ENCODE data around the gene MYO16. TPM values are rescaled to one million over a fixed set of nuclear protein-coding genes. Genes with fewer than 3 reads are reported as not detected.

The MYO16 gene
- total RNA-seq, 1 experiment from 2014 or later: 0.05 TPM

GRCh38 chr13:108915634-108916512 lies 286.5 kb downstream of the MYO16 start:
- DNase-seq (ENCODE audit: low read depth in 1 of 2, low spot score in 2 of 2): peak; percentile 94 to 95
- H3K27me3 ChIP-seq (replicated peaks): no peaks in the 10 kb centered on the region
- peaks cover 31% of the 10 kb centered on the region for H3K4me1 ChIP-seq (replicated peaks)
- no peaks in the 10 kb centered on the region for H3K9me3 ChIP-seq (replicated peaks)
- no peaks in the 10 kb centered on the region for H3K36me3 ChIP-seq
- peak overlapping the region; percentile 8; the same call in 1 of the 2 replicates for H3K4me3 ChIP-seq
- H3K27ac ChIP-seq: peak overlapping the region; percentile 70

- H3K9me3 ChIP-seq (replicated peaks): no peaks in the 10 kb centered on the region
- no peak overlapping the region for H3K4me3 ChIP-seq
- no peak overlapping the region for H3K27ac ChIP-seq
- H3K27me3 ChIP-seq (replicated peaks): no peaks in the 10 kb centered on the region
- H3K4me1 ChIP-seq (replicated peaks): peaks cover 31% of the 10 kb centered on the region
- DNase-seq (ENCODE audit: low read depth in 1 of 2, low spot score in 2 of 2): peak in 1 of 2 experiments; percentile 31
- no peaks in the 10 kb centered on the region for H3K36me3 ChIP-seq
These were observed 288.2 kb downstream of the MYO16 start for GRCh38 chr13:108917581-108917980.

- Histone ChIP-seq H3K27ac (no peak overlapping the region), H3K4me3 (no peak overlapping the region), H3K4me1 (replicated peaks) (peaks cover 31% of the 10 kb centered on the region), H3K27me3 (replicated peaks) (no peaks in the 10 kb centered on the region), H3K9me3 (replicated peaks) (no peaks in the 10 kb centered on the region), H3K36me3 (no peaks in the 10 kb centered on the region)
- peak in 1 of 2 experiments; percentile 46 for DNase-seq (ENCODE audit: low read depth in 1 of 2, low spot score in 2 of 2)
These were observed 289.9 kb downstream of the MYO16 start for GRCh38 chr13:108919036-108919907.

GRCh38 chr13:108920137-108920536 lies 290.7 kb downstream of the MYO16 start:
- Histone ChIP-seq H3K9me3 (replicated peaks) (no peaks in the 10 kb centered on the region), H3K27me3 (replicated peaks) (no peaks in the 10 kb centered on the region), H3K36me3 (no peaks in the 10 kb centered on the region), H3K4me1 (replicated peaks) (peaks cover 23% of the 10 kb centered on the region), H3K27ac (no peak overlapping the region), H3K4me3 (no peak overlapping the region)
- no peak for DNase-seq (ENCODE audit: low read depth in 1 of 2, low spot score in 2 of 2)

- no peaks in the 10 kb centered on the region for H3K36me3 ChIP-seq
- no peak for DNase-seq (ENCODE audit: low read depth in 1 of 2, low spot score in 2 of 2)
- H3K4me3 ChIP-seq: no peak overlapping the region
- H3K27me3 ChIP-seq (replicated peaks): no peaks in the 10 kb centered on the region
- H3K27ac ChIP-seq: no peak overlapping the region
- H3K4me1 ChIP-seq (replicated peaks): peaks cover 12% of the 10 kb centered on the region
- H3K9me3 ChIP-seq (replicated peaks): no peaks in the 10 kb centered on the region
These were observed 291.8 kb downstream of the MYO16 start for GRCh38 chr13:108921238-108921637.

- Histone ChIP-seq H3K27ac (no peak overlapping the region), H3K4me1 (replicated peaks) (peaks cover 9% of the 10 kb centered on the region), H3K4me3 (no peak overlapping the region), H3K36me3 (no peaks in the 10 kb centered on the region), H3K9me3 (replicated peaks) (no peaks in the 10 kb centered on the region), H3K27me3 (replicated peaks) (no peaks in the 10 kb centered on the region)
- DNase-seq (ENCODE audit: low read depth in 1 of 2, low spot score in 2 of 2): no peak
These were observed 292.7 kb downstream of the MYO16 start for GRCh38 chr13:108922108-108922507.

- H3K4me3 ChIP-seq: no peak overlapping the region
- H3K36me3 ChIP-seq: no peaks in the 10 kb centered on the region
- H3K27ac ChIP-seq: no peak overlapping the region
- no peak for DNase-seq (ENCODE audit: low read depth in 1 of 2, low spot score in 2 of 2)
- no peaks in the 10 kb centered on the region for H3K9me3 ChIP-seq (replicated peaks)
- H3K4me1 ChIP-seq (replicated peaks): peaks cover 9% of the 10 kb centered on the region
- H3K27me3 ChIP-seq (replicated peaks): no peaks in the 10 kb centered on the region
These were observed 294.1 kb downstream of the MYO16 start for GRCh38 chr13:108923386-108924047.

GRCh38 chr13:108924134-108924533 lies 294.7 kb downstream of the MYO16 start:
- Histone ChIP-seq H3K4me1 (replicated peaks) (peaks cover 9% of the 10 kb centered on the region), H3K9me3 (replicated peaks) (no peaks in the 10 kb centered on the region), H3K4me3 (no peak overlapping the region), H3K36me3 (no peaks in the 10 kb centered on the region), H3K27me3 (replicated peaks) (no peaks in the 10 kb centered on the region), H3K27ac (no peak overlapping the region)
- no peak for DNase-seq (ENCODE audit: low read depth in 1 of 2, low spot score in 2 of 2)

- H3K4me3 ChIP-seq: no peak overlapping the region
- no peak for DNase-seq (ENCODE audit: low read depth in 1 of 2, low spot score in 2 of 2)
- no peak overlapping the region for H3K27ac ChIP-seq
- H3K4me1 ChIP-seq (replicated peaks): peaks cover 6% of the 10 kb centered on the region
- no peaks in the 10 kb centered on the region for H3K27me3 ChIP-seq (replicated peaks)
- no peaks in the 10 kb centered on the region for H3K9me3 ChIP-seq (replicated peaks)
- no peaks in the 10 kb centered on the region for H3K36me3 ChIP-seq
These were observed 295.1 kb downstream of the MYO16 start for GRCh38 chr13:108924541-108924940.

GRCh38 chr13:108925070-108925469 lies 295.7 kb downstream of the MYO16 start:
- no peaks in the 10 kb centered on the region for H3K36me3 ChIP-seq
- H3K9me3 ChIP-seq (replicated peaks): no peaks in the 10 kb centered on the region
- peaks cover under 1% of the 10 kb centered on the region for H3K4me1 ChIP-seq (replicated peaks)
- H3K27me3 ChIP-seq (replicated peaks): 0 out of 2 replicates have a peak, but pooled peaks cover 3% of the 10 kb centered on the region
- DNase-seq (ENCODE audit: low read depth in 1 of 2, low spot score in 2 of 2): no peak
- H3K27ac ChIP-seq: no peak overlapping the region
- H3K4me3 ChIP-seq: no peak overlapping the region

- H3K4me1 ChIP-seq (replicated peaks): no peaks in the 10 kb centered on the region
- H3K27ac ChIP-seq: no peak overlapping the region
- H3K9me3 ChIP-seq (replicated peaks): no peaks in the 10 kb centered on the region
- H3K4me3 ChIP-seq: no peak overlapping the region
- no peaks in the 10 kb centered on the region for H3K36me3 ChIP-seq
- no peak for DNase-seq (ENCODE audit: low read depth in 1 of 2, low spot score in 2 of 2)
- H3K27me3 ChIP-seq (replicated peaks): peaks cover 9% of the 10 kb centered on the region; the same call in 1 of the 2 replicates
These were observed 297.5 kb downstream of the MYO16 start for GRCh38 chr13:108926862-108927261.

GRCh38 chr13:108927615-108928014 lies 298.2 kb downstream of the MYO16 start:
- Histone ChIP-seq H3K4me1 (replicated peaks) (no peaks in the 10 kb centered on the region), H3K36me3 (no peaks in the 10 kb centered on the region), H3K4me3 (no peak overlapping the region), H3K9me3 (replicated peaks) (no peaks in the 10 kb centered on the region), H3K27ac (no peak overlapping the region), H3K27me3 (replicated peaks) (peaks cover 9% of the 10 kb centered on the region; the same call in 1 of the 2 replicates)
- DNase-seq (ENCODE audit: low read depth in 1 of 2, low spot score in 2 of 2): no peak

- H3K36me3 ChIP-seq: no peaks in the 10 kb centered on the region
- H3K9me3 ChIP-seq (replicated peaks): no peaks in the 10 kb centered on the region
- H3K4me1 ChIP-seq (replicated peaks): no peaks in the 10 kb centered on the region
- H3K27me3 ChIP-seq (replicated peaks): peaks cover 9% of the 10 kb centered on the region; the same call in 1 of the 2 replicates
- no peak overlapping the region for H3K27ac ChIP-seq
- DNase-seq (ENCODE audit: low read depth in 1 of 2, low spot score in 2 of 2): no peak
- H3K4me3 ChIP-seq: no peak overlapping the region
These were observed 300.3 kb downstream of the MYO16 start for GRCh38 chr13:108929532-108930206.

All from SJSA1 (cell line).